Spleen (tissue), 13 donors: ENCODE data around the gene FBN2. TPM values are rescaled to one million over a fixed set of nuclear protein-coding genes. Genes with fewer than 3 reads are reported as not detected.
A peak's percentile ranks its signal among the peaks of the same experiment; 100 is the strongest.

Experiments
- DNase-seq: peaks from one replicate; pipeline ENCODE4 v3.0.0-alpha.2; 2020
- H3K27ac ChIP-seq, 8 donors: fragments of 200-600 bp; sonication (generic) in 7 of 8; 1 replicate in 4 of 8; 2 replicates in 4 of 8; pipeline versions ENCODE4 v1.5.0 to v1.8.0; 2016 to 2021; ENCODE audit warnings: inconsistent platforms in 4 of 8, mild to moderate bottlenecking in 4 of 8, moderate library complexity in 1 of 8
- H3K27me3 ChIP-seq, 7 donors: fragments of 200-600 bp; sonication (generic) in 6 of 7; replicated peaks in 1 of 7; 1 replicate in 4 of 7; 2 replicates in 3 of 7; pipeline versions ENCODE4 v1.5.0 to v1.8.0; 2016 to 2021; ENCODE audit warnings: inconsistent platforms in 3 of 7, mild to moderate bottlenecking in 1 of 7
- H3K36me3 ChIP-seq, 6 donors: fragments of 200-600 bp; sonication (generic) in 5 of 6; 1 replicate in 4 of 6; 2 replicates in 2 of 6; pipeline versions ENCODE4 v1.5.0 to v1.8.0; 2016 to 2021; ENCODE audit warnings: inconsistent platforms in 2 of 6
- H3K4me1 ChIP-seq, 6 donors: fragments of 200-600 bp; sonication (generic) in 5 of 6; 1 replicate in 3 of 6; 2 replicates in 3 of 6; pipeline versions ENCODE4 v1.5.0 to v1.8.0; 2016 to 2021; ENCODE audit warnings: inconsistent platforms in 3 of 6
- H3K4me3 ChIP-seq, 8 donors: fragments of 200-600 bp; sonication (generic) in 7 of 8; 1 replicate in 4 of 8; 2 replicates in 4 of 8; pipeline versions ENCODE4 v1.5.0 to v1.8.0; 2016 to 2021; ENCODE audit warnings: inconsistent platforms in 4 of 8, mild to moderate bottlenecking in 4 of 8, moderate library complexity in 2 of 8
- H3K9me3 ChIP-seq, 8 donors: fragments of 200-600 bp; sonication (generic) in 7 of 8; 1 replicate in 4 of 8; 2 replicates in 4 of 8; pipeline versions ENCODE4 v1.5.0 to v1.8.0; 2016 to 2021; ENCODE audit warnings: inconsistent platforms in 4 of 8
- CTCF ChIP-seq, 11 experiments: fragments of 200-600 bp in 7 of 11; fragments of 450-650 bp in 4 of 11; sonication (generic) in 4 of 11; IDR thresholded peaks in 8 of 11; conservative IDR thresholded peaks in 3 of 11; 1 replicate in 7 of 11; 2 replicates in 4 of 11; pipeline versions ENCODE4 v1.4.0 to v1.8.0; 2016 to 2021; ENCODE audit warnings: antibody characterized with exemption in 11 of 11, inconsistent platforms in 4 of 11, mild to moderate bottlenecking in 1 of 11
- POLR2A ChIP-seq, 3 donors: fragments of 450-650 bp; IDR thresholded peaks; one replicate each; pipeline ENCODE4 v1.5.1; 2017; ENCODE audit warnings: antibody characterized with exemption in 3 of 3, mild to moderate bottlenecking in 1 of 3
- POLR2AphosphoS5 ChIP-seq, 3 donors: sonication (generic); formaldehyde crosslinking; IDR thresholded peaks; one replicate each; pipeline ENCODE4 v1.5.1; 2017; ENCODE audit warnings: antibody characterized with exemption in 3 of 3
- WGBS, 5 donors: extraction: QIAGEN DNeasy Blood & Tissue Kit in 3 of 5; methylation state at CpG; one replicate each; pipeline versions ENCODE4 v1.1.5 to v1.1.7; 2013 to 2018; 5-methylcytosine and 5-hydroxymethylcytosine counted together
- intact Hi-C: fragments of 100-400 bp; cut with DNase I; formaldehyde crosslinking; loops from one replicate; pipeline ENCODE4 v1.15.0; 2023; ENCODE audit warnings: low total_unique reads
- long read RNA-seq, 2 donors: transcript quantifications; one replicate each; lab custom pipeline, GENCODE V29; 2026
- polyA plus RNA-seq, 3 donors: library from polyadenylated mRNA; stranded (reverse); fragments of 200-250 nt; gene quantifications; one replicate each; pipeline ENCODE4 v1.2.1, GENCODE V29; 2013
- total RNA-seq, 7 donors: library from RNA; depleted of rRNA in 3 of 7; stranded (reverse); fragments of >200 nt in 3 of 7; fragmentation: NEBNext Ultra II Directional in 4 of 7; extraction: Animal tissue kit (Norgen Biotek cat#: 25700) in 4 of 7; gene quantifications; one replicate each; pipeline versions ENCODE4 v1.1.0 to v1.2.1, GENCODE V29; 2016 to 2021
- donor health status: healthy with polysubstance abuse.
- donor health status: DM: no; HTN: no; CAD: no; lungs with moderate emphysema.
- donor health status: DM: no; HTN: no; CAD: no.
- donor health status: Bipolar disorder and iron deficiency.
- donor health status: healthy.
- donor health status: DM: no; HTN: no; CAD: no.
- donor health status: DM: yes; HTN: yes; CAD: no.

The FBN2 gene
- total RNA-seq (1 to 10 TPM; 2.1 to 7.6 (median 3.6) TPM), polyA plus RNA-seq (under 1 TPM; 0.21 to 0.26 (median 0.24) TPM)
- long read RNA-seq, donor 1, result 0 reads
- long read RNA-seq, donor 2, full-length matches to known transcripts, result 1 of 1 reads
- long read RNA-seq, donor 2, partial matches to known transcripts, result 0 of 1 reads
- long read RNA-seq, donor 2, other reads (novel, unspliced or antisense), result 0 of 1 reads

- H3K9me3 ChIP-seq, result no peaks in the 10 kb centered on the region
- H3K4me3 ChIP-seq, result peak within 1 kb of the TSS; percentile 27 to 68 (median 47)
- peak; percentile 80 for DNase-seq
- H3K27ac ChIP-seq, result peak within 1 kb of the TSS in 3 of 8 donors; percentile 27 to 79 (median 68)
- peaks cover 0 to 32% (median 20%) of the 10 kb centered on the region in 6 donors for H3K4me1 ChIP-seq
- peaks cover 0 to 55% (median 38%) of the 10 kb centered on the region in 7 donors for H3K27me3 ChIP-seq
- TF ChIP-seq POLR2AphosphoS5 (IDR thresholded peaks at IDR 0.05) (peak in 1 of 3 donors; percentile 18), POLR2A (IDR thresholded peaks at IDR 0.05) (no peak)
- intact Hi-C loops, result no loop called here
- 0 to 4% (median 3%) methylated on average over 22 to 26 of the region's 26 CpGs for WGBS, 5 donors
- H3K36me3 ChIP-seq, result no peaks in the 10 kb centered on the region
These were observed at the start of gene FBN2 for GRCh38 chr5:128538000-128538249. Gene FBN2, minus strand, starts transcription at chr5:128538245. Its CDS starts 642 bp downstream, at chr5:128537603.

GRCh38 chr5:128587275-128587674 lies 49.2 kb upstream of the FBN2 start:
- no peak overlapping the region for H3K27ac ChIP-seq
- no peak for DNase-seq
- H3K36me3 ChIP-seq, result no peaks in the 10 kb centered on the region
- TF ChIP-seq CTCF (IDR thresholded peaks at IDR 0.05 in 8 of 11, conservative IDR thresholded peaks at IDR 0.05 in 3 of 11) (no peak), POLR2A (IDR thresholded peaks at IDR 0.05) (no peak), POLR2AphosphoS5 (IDR thresholded peaks at IDR 0.05) (no peak)
- H3K4me3 ChIP-seq, result no peak overlapping the region
- intact Hi-C loops, result no loop called here
- WGBS, 5 donors, result 69 to 94% (median 87%) methylated on average over 2 of the region's 2 CpGs
- H3K27me3 ChIP-seq, result no peaks in the 10 kb centered on the region
- H3K9me3 ChIP-seq, result peaks cover 0 to 11% (median 5%) of the 10 kb centered on the region in 8 donors
- H3K4me1 ChIP-seq, result no peaks in the 10 kb centered on the region

GRCh38 chr5:128586848-128587247 lies 48.8 kb upstream of the FBN2 start:
- intact Hi-C loops, result no loop called here
- Histone ChIP-seq H3K4me3 (no peak overlapping the region), H3K27ac (no peak overlapping the region), H3K9me3 (peaks cover 0 to 11% (median 5%) of the 10 kb centered on the region in 8 donors), H3K36me3 (no peaks in the 10 kb centered on the region), H3K4me1 (no peaks in the 10 kb centered on the region), H3K27me3 (no peaks in the 10 kb centered on the region)
- no peak for TF ChIP-seq POLR2A (IDR thresholded peaks at IDR 0.05)
- no peak for TF ChIP-seq POLR2AphosphoS5 (IDR thresholded peaks at IDR 0.05)
- TF ChIP-seq CTCF (IDR thresholded peaks at IDR 0.05 in 8 of 11, conservative IDR thresholded peaks at IDR 0.05 in 3 of 11), result no peak
- no peak for DNase-seq
- 60 to 86% (median 64%) methylated on average over 1 of the region's 1 CpG for WGBS, 5 donors

- Histone ChIP-seq H3K4me1 (no peaks in the 10 kb centered on the region), H3K27me3 (no peaks in the 10 kb centered on the region), H3K9me3 (peaks cover 0 to 23% (median 10%) of the 10 kb centered on the region in 8 donors), H3K27ac (no peak overlapping the region), H3K4me3 (no peak overlapping the region), H3K36me3 (no peaks in the 10 kb centered on the region)
- no peak for DNase-seq
- intact Hi-C loops, result no loop called here
- 57 to 82% (median 73%) methylated on average over 4 of the region's 4 CpGs for WGBS, 5 donors
- no peak for TF ChIP-seq POLR2A (IDR thresholded peaks at IDR 0.05)
- no peak for TF ChIP-seq CTCF (IDR thresholded peaks at IDR 0.05 in 8 of 11, conservative IDR thresholded peaks at IDR 0.05 in 3 of 11)
- no peak for TF ChIP-seq POLR2AphosphoS5 (IDR thresholded peaks at IDR 0.05)
These were observed 41.6 kb upstream of the FBN2 start for GRCh38 chr5:128579639-128580038.
